ENCODE results near the gene SLF1. TPM values are rescaled to one million over a fixed set of nuclear protein-coding genes. Genes with fewer than 3 reads are reported as not detected.

The SLF1 gene
- total RNA-seq, 2 donors from 2014 or later: 2.3 to 11.2 TPM

GRCh38 chr5:94709277-94709676 is 90.8 kb downstream of the SLF1 start:
- DNase-seq (no peak), ATAC-seq (no peak)
- no peaks in the 10 kb centered on the region for H3K9me3 ChIP-seq
- peaks cover 33% of the 10 kb centered on the region for H3K4me1 ChIP-seq
- H3K4me3 ChIP-seq: no peak overlapping the region
- no peaks in the 10 kb centered on the region for H3K27me3 ChIP-seq
- intact Hi-C loops (cut with DNase I): no loop called here
- no peak overlapping the region for H3K27ac ChIP-seq
- 94 to 95% methylated on average over 1 of the region's 1 CpG for WGBS, 2 donors
- TF ChIP-seq POLR2A (IDR thresholded peaks at IDR 0.05): no peak
- no peak for TF ChIP-seq CTCF (IDR thresholded peaks at IDR 0.05)
- H3K36me3 ChIP-seq (replicated peaks in 1 of 2; ENCODE audit: insufficient read depth in 1 of 2, low read depth in 2 of 2): no peaks in the 10 kb centered on the region

- Histone ChIP-seq H3K4me1 (peaks cover 17% of the 10 kb centered on the region), H3K9me3 (no peaks in the 10 kb centered on the region), H3K4me3 (no peak overlapping the region), H3K36me3 (replicated peaks in 1 of 2; ENCODE audit: insufficient read depth in 1 of 2, low read depth in 2 of 2) (no peaks in the 10 kb centered on the region), H3K27ac (no peak overlapping the region), H3K27me3 (no peaks in the 10 kb centered on the region)
- intact Hi-C loops (cut with DNase I): no loop called here
- no peak for TF ChIP-seq POLR2A (IDR thresholded peaks at IDR 0.05)
- TF ChIP-seq CTCF (IDR thresholded peaks at IDR 0.05): no peak
- ATAC-seq (no peak), DNase-seq (no peak)
Measured at GRCh38 chr5:94711785-94712184, 93.3 kb downstream of the SLF1 start.

- intact Hi-C loops (cut with DNase I): no loop called here
- Histone ChIP-seq H3K27me3 (no peaks in the 10 kb centered on the region), H3K4me3 (no peak overlapping the region), H3K4me1 (no peaks in the 10 kb centered on the region), H3K36me3 (replicated peaks in 1 of 2; ENCODE audit: insufficient read depth in 1 of 2, low read depth in 2 of 2) (no peaks in the 10 kb centered on the region), H3K9me3 (no peaks in the 10 kb centered on the region), H3K27ac (no peak overlapping the region)
- TF ChIP-seq POLR2A (IDR thresholded peaks at IDR 0.05): no peak
- TF ChIP-seq CTCF (IDR thresholded peaks at IDR 0.05): no peak
- DNase-seq (peak; percentile 13 to 69 (median 28)), ATAC-seq (peak; percentile 30)
- 41 to 53% methylated on average over 3 of the region's 3 CpGs for WGBS, 2 donors
Measured at GRCh38 chr5:94715768-94716167, 97.3 kb downstream of the SLF1 start.

- no peak for TF ChIP-seq CTCF (IDR thresholded peaks at IDR 0.05)
- no peak for TF ChIP-seq POLR2A (IDR thresholded peaks at IDR 0.05)
- 20 to 44% methylated on average over 1 of the region's 1 CpG for WGBS, 2 donors
- intact Hi-C loops (cut with DNase I): no loop called here
Measured at GRCh38 chr5:94725142-94725541, 106.7 kb downstream of the SLF1 start.

GRCh38 chr5:94731471-94731870 is 113.0 kb downstream of the SLF1 start:
- H3K4me3 ChIP-seq: no peak overlapping the region
- no peak overlapping the region for H3K27ac ChIP-seq
- ATAC-seq: no peak
- no peaks in the 10 kb centered on the region for H3K9me3 ChIP-seq
- H3K36me3 ChIP-seq (replicated peaks in 1 of 2; ENCODE audit: insufficient read depth in 1 of 2, low read depth in 2 of 2): no peaks in the 10 kb centered on the region
- intact Hi-C loops (cut with DNase I): no loop called here
- 8 to 10% methylated on average over 1 of the region's 1 CpG for WGBS, 2 donors
- no peak for DNase-seq
- H3K4me1 ChIP-seq: peaks cover 5% of the 10 kb centered on the region
- no peaks in the 10 kb centered on the region for H3K27me3 ChIP-seq
- TF ChIP-seq POLR2A (IDR thresholded peaks at IDR 0.05) (no peak), CTCF (IDR thresholded peaks at IDR 0.05) (no peak)

More at GRCh38 chr5:94725142-94725541, 106.7 kb downstream of the SLF1 start:
- no peak overlapping the region for H3K4me3 ChIP-seq
- no peaks in the 10 kb centered on the region for H3K36me3 ChIP-seq (replicated peaks in 1 of 2; ENCODE audit: insufficient read depth in 1 of 2, low read depth in 2 of 2)
- H3K27ac ChIP-seq: peak overlapping the region in 1 of 4 donors; percentile 24
- ATAC-seq (no peak), DNase-seq (no peak)
- H3K9me3 ChIP-seq: no peaks in the 10 kb centered on the region
- H3K4me1 ChIP-seq: peaks cover 10% of the 10 kb centered on the region
- no peaks in the 10 kb centered on the region for H3K27me3 ChIP-seq

All from body of pancreas (tissue), 4 donors.